Choroid plexus epithelial cell (primary cell): ENCODE measurements around the gene ALG8.

Source experiments
- DNase-seq: peaks from one replicate; pipeline ENCODE4 v3.0.0-alpha.2; 2010; ENCODE audit warnings: low read depth
- H3K4me3 ChIP-seq: 2 replicates; pipeline ENCODE4 v1.5.1; 2011; ENCODE audit warnings: low read depth, mild to moderate bottlenecking, control low read depth, low read length, moderate library complexity
- TF ChIP-seq, protein P1 (sequence below): conservative IDR thresholded peaks from 2 replicates; pipeline ENCODE4 v1.5.1; 2011; ENCODE audit warnings: low read depth, mild to moderate bottlenecking, control low read depth, inconsistent platforms, low read length, moderate library complexity

Gene ALG8

DNA sequence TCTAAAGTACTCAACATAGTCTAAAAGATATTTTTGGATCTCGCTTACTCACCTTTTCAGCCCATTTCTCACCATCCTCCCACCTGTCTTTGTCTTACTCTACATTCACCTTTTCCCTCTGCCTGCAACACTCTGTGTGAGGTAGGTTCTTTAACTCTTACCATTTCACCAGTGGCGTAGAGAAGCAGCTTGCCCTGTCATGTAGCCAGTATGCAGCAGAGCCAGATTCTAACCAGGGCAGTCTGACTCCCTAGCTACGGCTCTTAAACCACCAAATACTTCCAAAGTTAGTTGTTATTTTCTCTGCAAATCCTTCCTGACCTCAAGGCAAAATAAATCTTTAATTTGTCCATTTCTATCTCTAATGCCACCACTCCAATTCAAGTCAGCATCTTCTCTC, 7.5 kb downstream of the ALG8 start:
- TF ChIP-seq, protein P1, sequence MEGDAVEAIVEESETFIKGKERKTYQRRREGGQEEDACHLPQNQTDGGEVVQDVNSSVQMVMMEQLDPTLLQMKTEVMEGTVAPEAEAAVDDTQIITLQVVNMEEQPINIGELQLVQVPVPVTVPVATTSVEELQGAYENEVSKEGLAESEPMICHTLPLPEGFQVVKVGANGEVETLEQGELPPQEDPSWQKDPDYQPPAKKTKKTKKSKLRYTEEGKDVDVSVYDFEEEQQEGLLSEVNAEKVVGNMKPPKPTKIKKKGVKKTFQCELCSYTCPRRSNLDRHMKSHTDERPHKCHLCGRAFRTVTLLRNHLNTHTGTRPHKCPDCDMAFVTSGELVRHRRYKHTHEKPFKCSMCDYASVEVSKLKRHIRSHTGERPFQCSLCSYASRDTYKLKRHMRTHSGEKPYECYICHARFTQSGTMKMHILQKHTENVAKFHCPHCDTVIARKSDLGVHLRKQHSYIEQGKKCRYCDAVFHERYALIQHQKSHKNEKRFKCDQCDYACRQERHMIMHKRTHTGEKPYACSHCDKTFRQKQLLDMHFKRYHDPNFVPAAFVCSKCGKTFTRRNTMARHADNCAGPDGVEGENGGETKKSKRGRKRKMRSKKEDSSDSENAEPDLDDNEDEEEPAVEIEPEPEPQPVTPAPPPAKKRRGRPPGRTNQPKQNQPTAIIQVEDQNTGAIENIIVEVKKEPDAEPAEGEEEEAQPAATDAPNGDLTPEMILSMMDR, result no peak
- DNase-seq, result no peak
- no peak overlapping the region for H3K4me3 ChIP-seq

DNA sequence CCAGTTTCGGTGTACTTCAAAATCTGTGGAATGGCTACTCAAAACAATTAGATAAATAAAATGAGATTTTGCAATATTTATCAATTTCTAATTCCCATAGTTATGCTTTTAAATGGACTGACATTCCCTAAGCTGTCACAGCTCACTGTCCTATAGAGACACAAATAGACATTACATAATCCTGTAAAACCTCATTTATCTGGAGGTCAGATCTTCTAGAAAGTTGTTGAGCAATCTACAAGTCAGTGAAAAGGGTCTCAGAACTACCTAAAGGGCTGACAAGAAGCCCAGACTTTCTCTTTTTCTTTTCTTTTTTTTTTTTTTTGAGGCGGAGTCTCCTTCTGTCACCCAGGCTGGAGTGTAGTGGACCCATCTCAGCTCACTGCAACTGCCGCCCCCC, 12.0 kb downstream of the ALG8 start:
- no peak for DNase-seq
- TF ChIP-seq, protein P1, result no peak
- H3K4me3 ChIP-seq, result no peak overlapping the region

- no peak overlapping the region for H3K4me3 ChIP-seq
- DNase-seq, result no peak
- TF ChIP-seq, protein P1, result no peak
These were observed 26.7 kb downstream of the ALG8 start for GRCh38 chr11:78112582-78113275.

DNA sequence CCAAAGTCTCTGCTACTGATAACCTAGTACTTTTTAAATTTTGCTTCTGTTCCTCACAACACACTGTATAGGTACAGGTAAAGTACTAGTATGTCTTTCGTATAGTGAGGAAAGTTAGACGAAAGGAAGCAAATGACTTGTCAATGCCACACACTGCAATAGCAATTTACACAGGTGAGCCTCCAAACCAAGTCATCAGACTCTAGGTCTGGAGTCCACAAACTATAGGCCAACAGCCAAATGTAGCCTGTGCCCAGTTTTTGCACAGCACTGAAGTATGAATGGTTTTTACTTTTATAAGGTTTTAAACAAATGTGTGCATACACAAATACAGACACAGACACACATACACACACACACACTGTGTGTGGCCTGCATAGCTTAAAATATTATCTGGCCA, 28.1 kb downstream of the ALG8 start:
- no peak overlapping the region for H3K4me3 ChIP-seq
- TF ChIP-seq, protein P1, result no peak
- DNase-seq, result no peak

GRCh38 chr11:78110830-78111229, 28.6 kb downstream of the ALG8 start:
- no peak overlapping the region for H3K4me3 ChIP-seq
- TF ChIP-seq, protein P1, result no peak
- peak; percentile 7 for DNase-seq

DNA sequence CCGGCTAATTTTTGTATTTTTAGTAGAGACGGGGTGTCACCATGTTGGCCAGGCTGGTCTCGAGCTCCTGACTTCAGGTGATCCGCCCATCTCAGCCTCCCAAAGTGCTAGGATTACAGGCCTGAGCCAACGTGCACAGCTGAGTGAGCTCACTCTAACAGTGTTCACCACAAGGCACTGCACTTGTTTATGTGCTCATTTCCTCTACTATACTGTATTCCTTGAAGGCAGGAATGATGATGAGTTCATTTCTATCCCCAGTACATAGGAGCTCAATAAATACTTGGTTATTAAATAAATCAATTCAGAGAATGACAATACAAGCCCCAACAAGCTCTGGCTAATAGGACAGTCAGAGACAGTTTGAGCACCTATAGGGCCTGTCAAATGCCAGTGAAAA, 29.1 kb downstream of the ALG8 start:
- no peak overlapping the region for H3K4me3 ChIP-seq
- DNase-seq, result peak; percentile 9
- TF ChIP-seq, protein P1, result no peak
